GM20000 (cell line): Measurements from ENCODE around the gene SH3BP2.

Source experiments
- DNase-seq: peaks from one replicate; pipeline ENCODE4 v3.0.0; 2012; ENCODE audit warnings: low spot score
- CTCF ChIP-seq: IDR thresholded peaks from 2 replicates; pipeline ENCODE4 v1.5.1; 2012; ENCODE audit warnings: mild to moderate bottlenecking, control low read depth; ENCODE audit errors: extremely low read depth, missing control alignments

Gene SH3BP2

GRCh38 chr4:2806390-2807355 is 13.8 kb downstream of the SH3BP2 start:
- no peak for TF ChIP-seq CTCF
- no peak for DNase-seq

- DNase-seq = no peak
- TF ChIP-seq CTCF = no peak
Measured at GRCh38 chr4:2807571-2807970, 14.7 kb downstream of the SH3BP2 start.

- no peak for TF ChIP-seq CTCF
- DNase-seq = no peak
Measured at GRCh38 chr4:2808001-2808400, 15.1 kb downstream of the SH3BP2 start.

- no peak for DNase-seq
- no peak for TF ChIP-seq CTCF
Measured at GRCh38 chr4:2809610-2810180, 16.8 kb downstream of the SH3BP2 start.

GRCh38 chr4:2810388-2810787 is 17.5 kb downstream of the SH3BP2 start:
- no peak for TF ChIP-seq CTCF
- DNase-seq = no peak

GRCh38 chr4:2811830-2812611 is 19.1 kb downstream of the SH3BP2 start:
- peak; percentile 78 for DNase-seq
- no peak for TF ChIP-seq CTCF
